IMR-90 (cell line): ENCODE results near the gene NDUFAF2. TPM values are rescaled to one million over a fixed set of nuclear protein-coding genes. Genes with fewer than 3 reads are reported as not detected.

Source experiments
- ATAC-seq: fragments of 200-7000 bp; cut with Tn5 transposase; 2 replicates; pipeline ENCODE4 v1.9.1; 2020; ENCODE audit warnings: low read depth, mild to moderate bottlenecking, moderate library complexity
- BruUV-seq: library from RNA; stranded (reverse); fragments of 400-500 nt; replicated peaks from 2 replicates; lab custom pipeline; 2021; lab: Mats Ljungman, UMichigan
- CTCF ChIA-PET: fragments of 300-600 bp; formaldehyde crosslinking; extraction: SDS; loops from one replicate; lab custom pipeline; 2021; ENCODE audit warnings: antibody characterized with exemption; lab: Yijun Ruan, JAX
- POLR2A ChIA-PET: fragments of 300-600 bp; sonication (Branson Sonifier 250); formaldehyde crosslinking; loops from one replicate; lab custom pipeline; 2022; ENCODE audit warnings: antibody characterized with exemption; ENCODE audit not compliant: unreplicated experiment; lab: Charles Lee
- DNase-seq: peaks from one replicate; pipeline ENCODE4 v3.0.0; 2013
- H2AFZ ChIP-seq: replicated peaks from 2 replicates; pipeline ENCODE3; 2013; ENCODE audit warnings: low read length, mild to moderate bottlenecking; ENCODE audit not compliant: poor library complexity
- H2AK5ac ChIP-seq: 2 replicates; pipeline ENCODE4 v1.6.1; 2013; ENCODE audit warnings: low read depth, low read length, inconsistent platforms
- H2AK9ac ChIP-seq: replicated peaks from 2 replicates; pipeline ENCODE3; 2013; ENCODE audit warnings: mild to moderate bottlenecking, low read depth, low read length, moderate library complexity; ENCODE audit not compliant: poor library complexity
- H2BK120ac ChIP-seq: 2 replicates; pipeline ENCODE4 v1.6.1; 2013; ENCODE audit warnings: low read depth, low read length, inconsistent platforms
- H2BK15ac ChIP-seq: 3 replicates; pipeline ENCODE4 v1.6.1; 2013; ENCODE audit warnings: low read depth, low read length, inconsistent platforms
- H2BK20ac ChIP-seq: 2 replicates; pipeline ENCODE4 v1.6.1; 2013; ENCODE audit warnings: low read depth, mild to moderate bottlenecking, inconsistent platforms, low read length, moderate library complexity
- H2BK5ac ChIP-seq: 2 replicates; pipeline ENCODE4 v1.6.1; 2013; ENCODE audit warnings: mild to moderate bottlenecking, low read depth, low read length, inconsistent platforms; ENCODE audit not compliant: poor library complexity, severe bottlenecking
- H3K14ac ChIP-seq: replicated peaks from 2 replicates; pipeline ENCODE4 v1.6.1; 2013; ENCODE audit warnings: low read depth, low read length, inconsistent platforms
- H3K18ac ChIP-seq: 2 replicates; pipeline ENCODE4 v1.6.1; 2013; ENCODE audit warnings: low read depth, low read length, control low read depth
- H3K23ac ChIP-seq: 2 replicates; pipeline ENCODE4 v1.6.1; 2013; ENCODE audit warnings: low read depth, low read length, inconsistent platforms
- H3K27ac ChIP-seq: 2 replicates; pipeline ENCODE4 v1.5.1; 2013; ENCODE audit warnings: mild to moderate bottlenecking, control low read depth, low read length; ENCODE audit not compliant: insufficient read depth
- H3K27me3 ChIP-seq: 2 replicates; pipeline ENCODE4 v1.6.1; 2013; ENCODE audit warnings: low read length; ENCODE audit not compliant: control insufficient read depth, insufficient read depth
- H3K36me3 ChIP-seq: 2 replicates; pipeline ENCODE4 v1.6.1; 2013; ENCODE audit warnings: low read length, mixed read lengths; ENCODE audit not compliant: control insufficient read depth, insufficient read depth
- H3K4ac ChIP-seq: 2 replicates; pipeline ENCODE4 v1.6.1; 2013; ENCODE audit warnings: low read depth, low read length, inconsistent platforms
- H3K4me1 ChIP-seq: 2 replicates; pipeline ENCODE4 v1.6.1; 2013; ENCODE audit warnings: low read length, mixed read lengths; ENCODE audit not compliant: control insufficient read depth, insufficient read depth
- H3K4me2 ChIP-seq: 2 replicates; pipeline ENCODE4 v1.6.1; 2013; ENCODE audit warnings: low read depth, mild to moderate bottlenecking, control low read depth, low read length, moderate library complexity
- H3K4me3 ChIP-seq: 2 replicates; pipeline ENCODE4 v1.5.1; 2013; ENCODE audit warnings: low read depth, mild to moderate bottlenecking, control low read depth, low read length, moderate library complexity; ENCODE audit not compliant: insufficient read depth
- H3K56ac ChIP-seq: 2 replicates; pipeline ENCODE4 v1.6.1; 2013; ENCODE audit warnings: low read length, inconsistent platforms; ENCODE audit not compliant: insufficient read depth; ENCODE audit errors: extremely low read depth
- H3K79me1 ChIP-seq, 2 experiments: 2 replicates each; pipeline ENCODE4 v1.6.1; 2013; ENCODE audit warnings: low read length in 2 of 2, inconsistent platforms in 1 of 2, low read depth in 1 of 2
- H3K9ac ChIP-seq: 2 replicates; pipeline ENCODE4 v1.6.1; 2013; ENCODE audit warnings: low read depth, low read length, control low read depth
- H3K9me1 ChIP-seq: 2 replicates; pipeline ENCODE4 v1.6.1; 2013; ENCODE audit warnings: low read length, inconsistent platforms; ENCODE audit not compliant: insufficient read depth
- H3K9me3 ChIP-seq: 2 replicates; pipeline ENCODE4 v1.6.1; 2013; ENCODE audit warnings: low read length; ENCODE audit not compliant: control insufficient read depth, insufficient read depth
- H4K20me1 ChIP-seq: 2 replicates; pipeline ENCODE4 v1.6.1; 2013; ENCODE audit warnings: low read length, inconsistent platforms; ENCODE audit not compliant: insufficient read depth
- H4K5ac ChIP-seq: 2 replicates; pipeline ENCODE4 v1.6.1; 2013; ENCODE audit warnings: mild to moderate bottlenecking, low read depth, low read length, control low read depth
- H4K8ac ChIP-seq, 2 experiments: 2 replicates each; pipeline ENCODE4 v1.6.1; 2013; ENCODE audit warnings: low read depth in 2 of 2, low read length in 2 of 2, control low read depth in 1 of 2, inconsistent platforms in 1 of 2
- H4K91ac ChIP-seq: 2 replicates; pipeline ENCODE4 v1.6.1; 2013; ENCODE audit warnings: low read depth, low read length, inconsistent platforms; ENCODE audit not compliant: insufficient read depth
- BHLHE40 ChIP-seq: fragments of 150-350 bp; IDR thresholded peaks from 2 replicates; pipeline ENCODE4 v1.6.1; 2016; ENCODE audit warnings: mild to moderate bottlenecking, low read depth, low read length
- CEBPB ChIP-seq: IDR thresholded peaks from 2 replicates; pipeline ENCODE4 v1.6.1; 2012; ENCODE audit warnings: low read depth, low read length, improper control_type of control experiment
- CHD1 ChIP-seq: IDR thresholded peaks from 2 replicates; pipeline ENCODE4 v1.6.1; 2012; ENCODE audit warnings: low read depth, low read length, improper control_type of control experiment
- FOS ChIP-seq: fragments of 150-350 bp; IDR thresholded peaks from 2 replicates; pipeline ENCODE4 v1.6.1; 2016; ENCODE audit warnings: low read depth, low read length
- MAFK ChIP-seq: IDR thresholded peaks from 2 replicates; pipeline ENCODE4 v1.6.1; 2012; ENCODE audit warnings: low read depth, low read length, improper control_type of control experiment
- MAZ ChIP-seq: IDR thresholded peaks from 2 replicates; pipeline ENCODE4 v1.6.1; 2012; ENCODE audit warnings: low read depth, mild to moderate bottlenecking, low read length, improper control_type of control experiment, moderate library complexity, borderline replicate concordance
- MXI1 ChIP-seq: IDR thresholded peaks from 2 replicates; pipeline ENCODE4 v1.6.1; 2012; ENCODE audit warnings: low read depth, mild to moderate bottlenecking, low read length, moderate library complexity, borderline replicate concordance
- NFE2L2 ChIP-seq: fragments of 150-350 bp; IDR thresholded peaks from 2 replicates; pipeline ENCODE4 v1.6.1; 2016; ENCODE audit warnings: low read depth, mild to moderate bottlenecking, low read length
- POLR2A ChIP-seq: IDR thresholded peaks from 2 replicates; pipeline ENCODE4 v1.6.1; 2012; ENCODE audit warnings: mild to moderate bottlenecking, low read depth, low read length
- RAD21 ChIP-seq: IDR thresholded peaks from 2 replicates; pipeline ENCODE4 v1.6.1; 2012; ENCODE audit warnings: low read length, improper control_type of control experiment
- RCOR1 ChIP-seq: IDR thresholded peaks from 2 replicates; pipeline ENCODE4 v1.6.1; 2012; ENCODE audit warnings: mild to moderate bottlenecking, low read length, improper control_type of control experiment; ENCODE audit not compliant: insufficient replicate concordance
- RFX5 ChIP-seq: IDR thresholded peaks from 2 replicates; pipeline ENCODE4 v1.8.0; 2012; ENCODE audit warnings: low read depth, mild to moderate bottlenecking, low read length, moderate library complexity
- SMC3 ChIP-seq: fragments of 150-350 bp; IDR thresholded peaks from 2 replicates; pipeline ENCODE4 v1.6.1; 2016; ENCODE audit warnings: low read depth, mild to moderate bottlenecking, antibody characterized with exemption, low read length, moderate library complexity
- WGBS, 2 experiments: methylation state at CpG; one replicate each; pipeline versions ENCODE4 v1.1.5 to v1.1.7; 2013; ENCODE audit warnings: missing lambda C conversion rate in 2 of 2; ENCODE audit not compliant: insufficient read length in 1 of 2; ENCODE audit errors: extremely low coverage in 2 of 2; 5-methylcytosine and 5-hydroxymethylcytosine counted together
- dilution Hi-C: fragments of 300-500 bp; cut with HindIII; formaldehyde crosslinking; loops from one replicate; pipeline ENCODE4 v1.14.3; 2018; ENCODE audit warnings: low sequenced_read_pairs; ENCODE audit not compliant: unreplicated experiment
- in situ Hi-C: fragments of 300-500 bp; cut with MboI; formaldehyde crosslinking; loops from 3 replicates; pipeline ENCODE4 v1.14.3; 2019; ENCODE audit warnings: low sequenced_read_pairs, inconsistent platforms, mixed read lengths
- intact Hi-C: fragments of 100-400 bp; cut with micrococcal nuclease; formaldehyde crosslinking; loops from 2 replicates; pipeline ENCODE4 v1.10.0; 2022
- polyA plus RNA-seq, 3 experiments: library from polyadenylated mRNA; depleted of rRNA; stranded (reverse); fragments of >200 nt; gene quantifications; 2 replicates each; pipeline ENCODE4 v1.2.3, GENCODE V29; 2012; ENCODE audit warnings: low replicate concordance in 1 of 3
- total RNA-seq: library from RNA; depleted of rRNA; stranded (reverse); fragments of >200 nt; gene quantifications from 2 replicates; pipeline ENCODE4 v1.2.3, GENCODE V29; 2012
- TF ChIP-seq, protein P1 (sequence below): conservative IDR thresholded peaks from 2 replicates; pipeline ENCODE4 v1.5.1; 2012; ENCODE audit warnings: mild to moderate bottlenecking, low read depth, low read length, improper control_type of control experiment
- TF ChIP-seq, protein P2 (sequence below): fragments of 150-350 bp; IDR thresholded peaks from 2 replicates; pipeline ENCODE4 v1.6.1; 2016; ENCODE audit warnings: low read depth, mild to moderate bottlenecking, low read length, moderate library complexity, borderline replicate concordance
- TF ChIP-seq, protein P3 (sequence below): fragments of 150-350 bp; IDR thresholded peaks from 2 replicates; pipeline ENCODE4 v1.6.1; 2017; ENCODE audit warnings: mild to moderate bottlenecking, antibody characterized with exemption, low read length, low read depth

NDUFAF2 gene
- total and polyA plus RNA-seq, 2 of the 4 experiments (the other 2 are of a cell fraction) = 11.8 to 24.7 TPM

DNA sequence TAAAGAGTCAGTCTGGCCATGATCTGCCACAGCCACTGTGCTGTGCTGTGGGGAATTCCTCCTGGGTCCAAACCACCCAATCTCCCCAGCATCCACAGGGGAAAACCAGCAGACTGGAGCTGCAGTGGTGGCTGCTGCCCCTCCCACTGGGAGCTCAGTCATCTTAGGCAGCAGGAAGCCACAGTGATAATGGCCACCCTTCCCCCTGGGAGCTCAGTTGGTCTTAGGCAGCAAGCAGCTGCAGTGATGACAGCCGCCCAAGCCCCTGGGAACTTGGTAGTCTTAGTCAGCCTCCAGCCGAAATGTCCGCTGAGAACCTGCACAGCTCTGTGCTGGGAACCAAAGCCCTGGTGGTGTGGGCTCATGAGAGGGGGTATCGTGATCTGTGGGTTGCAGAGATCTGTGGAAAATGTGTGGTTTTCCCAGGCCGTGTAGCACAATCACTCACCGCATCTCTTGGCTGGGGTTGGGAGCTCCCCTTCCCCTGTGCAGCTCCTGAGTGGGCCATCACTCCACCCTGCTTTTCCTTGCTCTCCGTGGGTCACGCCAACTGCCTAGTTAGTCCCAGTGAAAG is 255.7 kb downstream of the NDUFAF2 start:
- peak; percentile 26 for DNase-seq
- H3K4me1 ChIP-seq = peaks cover 2% of the 10 kb centered on the region; the same call in 1 of the 2 replicates
- no peak overlapping the region for H4K8ac ChIP-seq
- no peak overlapping the region for H4K91ac ChIP-seq
- H3K27me3 ChIP-seq = no peaks in the 10 kb centered on the region
- CTCF ChIA-PET = no interaction called here
- H2AK9ac ChIP-seq = no peak overlapping the region
- H4K5ac ChIP-seq = no peak overlapping the region
- H2BK5ac ChIP-seq = no peak overlapping the region
- peak overlapping the region; percentile 41 for H2AFZ ChIP-seq
- no peak overlapping the region for H3K4me2 ChIP-seq
- H3K9me3 ChIP-seq = no peaks in the 10 kb centered on the region
- H2AK5ac ChIP-seq = no peak overlapping the region
- H2BK15ac ChIP-seq = no peak overlapping the region; the same call in 2 of the 3 replicates
- H2BK120ac ChIP-seq = no peak overlapping the region
- H3K4ac ChIP-seq = no peak overlapping the region; the same call in 1 of the 2 replicates
- H3K9me1 ChIP-seq = 0 out of 2 replicates have a peak, but pooled peaks cover 4% of the 10 kb centered on the region
- no TSS peak for BruUV-seq
- no peak overlapping the region for H3K56ac ChIP-seq
- H3K27ac ChIP-seq = no peak overlapping the region
- POLR2A ChIA-PET = no interaction called here
- H3K18ac ChIP-seq = no peak overlapping the region
- no peak overlapping the region for H3K4me3 ChIP-seq
- intact Hi-C loops (loop anchor here (5.0 kb wide), 1 partner anchor 57 kb away; no protein-coding TSS in a partner anchor), dilution Hi-C loops (no loop called here), in situ Hi-C loops (no loop called here)
- peak; percentile 35 for ATAC-seq
- H3K9ac ChIP-seq = no peak overlapping the region
- WGBS, 2 experiments = 94% methylated on average over 8 of the region's 8 CpGs; no CpG with 5 or more reads in 1 of the 2 experiments
- peak overlapping the region; percentile 1; the same call in 1 of the 2 replicates for H3K14ac ChIP-seq
- H3K23ac ChIP-seq = no peak overlapping the region
- TF ChIP-seq CHD1 (no peak), POLR2A (no peak), NFE2L2 (no peak), RFX5 (no peak), MAZ (no peak), FOS (no peak), RAD21 (no peak), BHLHE40 (no peak), MAFK (no peak), MXI1 (no peak), RCOR1 (no peak), SMC3 (no peak), CEBPB (no peak)
- TF ChIP-seq, protein P1, sequence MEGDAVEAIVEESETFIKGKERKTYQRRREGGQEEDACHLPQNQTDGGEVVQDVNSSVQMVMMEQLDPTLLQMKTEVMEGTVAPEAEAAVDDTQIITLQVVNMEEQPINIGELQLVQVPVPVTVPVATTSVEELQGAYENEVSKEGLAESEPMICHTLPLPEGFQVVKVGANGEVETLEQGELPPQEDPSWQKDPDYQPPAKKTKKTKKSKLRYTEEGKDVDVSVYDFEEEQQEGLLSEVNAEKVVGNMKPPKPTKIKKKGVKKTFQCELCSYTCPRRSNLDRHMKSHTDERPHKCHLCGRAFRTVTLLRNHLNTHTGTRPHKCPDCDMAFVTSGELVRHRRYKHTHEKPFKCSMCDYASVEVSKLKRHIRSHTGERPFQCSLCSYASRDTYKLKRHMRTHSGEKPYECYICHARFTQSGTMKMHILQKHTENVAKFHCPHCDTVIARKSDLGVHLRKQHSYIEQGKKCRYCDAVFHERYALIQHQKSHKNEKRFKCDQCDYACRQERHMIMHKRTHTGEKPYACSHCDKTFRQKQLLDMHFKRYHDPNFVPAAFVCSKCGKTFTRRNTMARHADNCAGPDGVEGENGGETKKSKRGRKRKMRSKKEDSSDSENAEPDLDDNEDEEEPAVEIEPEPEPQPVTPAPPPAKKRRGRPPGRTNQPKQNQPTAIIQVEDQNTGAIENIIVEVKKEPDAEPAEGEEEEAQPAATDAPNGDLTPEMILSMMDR = no peak
- TF ChIP-seq, protein P2, sequence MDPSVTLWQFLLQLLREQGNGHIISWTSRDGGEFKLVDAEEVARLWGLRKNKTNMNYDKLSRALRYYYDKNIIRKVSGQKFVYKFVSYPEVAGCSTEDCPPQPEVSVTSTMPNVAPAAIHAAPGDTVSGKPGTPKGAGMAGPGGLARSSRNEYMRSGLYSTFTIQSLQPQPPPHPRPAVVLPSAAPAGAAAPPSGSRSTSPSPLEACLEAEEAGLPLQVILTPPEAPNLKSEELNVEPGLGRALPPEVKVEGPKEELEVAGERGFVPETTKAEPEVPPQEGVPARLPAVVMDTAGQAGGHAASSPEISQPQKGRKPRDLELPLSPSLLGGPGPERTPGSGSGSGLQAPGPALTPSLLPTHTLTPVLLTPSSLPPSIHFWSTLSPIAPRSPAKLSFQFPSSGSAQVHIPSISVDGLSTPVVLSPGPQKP = no peak
- TF ChIP-seq, protein P3, sequence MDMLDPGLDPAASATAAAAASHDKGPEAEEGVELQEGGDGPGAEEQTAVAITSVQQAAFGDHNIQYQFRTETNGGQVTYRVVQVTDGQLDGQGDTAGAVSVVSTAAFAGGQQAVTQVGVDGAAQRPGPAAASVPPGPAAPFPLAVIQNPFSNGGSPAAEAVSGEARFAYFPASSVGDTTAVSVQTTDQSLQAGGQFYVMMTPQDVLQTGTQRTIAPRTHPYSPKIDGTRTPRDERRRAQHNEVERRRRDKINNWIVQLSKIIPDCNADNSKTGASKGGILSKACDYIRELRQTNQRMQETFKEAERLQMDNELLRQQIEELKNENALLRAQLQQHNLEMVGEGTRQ = no peak
- H3K79me1 ChIP-seq = no peaks in the 10 kb centered on the region
- no peak overlapping the region for H2BK20ac ChIP-seq
- H3K36me3 ChIP-seq = no peaks in the 10 kb centered on the region
- no peaks in the 10 kb centered on the region for H4K20me1 ChIP-seq
